GM19455 (cell line): ENCODE data around the gene METTL18.

Experiments used
- ATAC-seq: cut with Tn5 transposase; IDR thresholded peaks from one replicate; pipeline ENCODE4 v1.9.1; 2021; ENCODE audit not compliant: unreplicated experiment

The METTL18 gene

DNA sequence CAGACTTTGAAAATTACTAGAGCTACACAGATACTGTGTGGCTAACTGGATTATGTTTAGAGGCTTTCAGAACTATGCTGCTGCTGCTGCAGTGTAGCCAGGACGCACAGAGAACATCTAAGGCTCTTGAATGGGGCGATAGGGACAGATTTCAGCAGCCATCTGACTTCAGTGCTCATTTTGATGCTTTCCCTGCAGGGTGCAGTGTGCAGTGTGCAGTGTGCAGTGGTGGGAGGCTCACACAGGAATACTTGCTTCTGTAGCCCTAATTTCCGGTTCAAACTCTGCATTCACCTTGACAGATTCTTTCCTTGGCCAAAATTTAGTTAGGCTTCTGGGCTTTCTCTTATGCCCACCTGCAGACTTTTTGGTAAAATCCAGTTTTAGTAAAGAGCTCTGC is 7.7 kb downstream of the METTL18 start:
- no peak for ATAC-seq

DNA sequence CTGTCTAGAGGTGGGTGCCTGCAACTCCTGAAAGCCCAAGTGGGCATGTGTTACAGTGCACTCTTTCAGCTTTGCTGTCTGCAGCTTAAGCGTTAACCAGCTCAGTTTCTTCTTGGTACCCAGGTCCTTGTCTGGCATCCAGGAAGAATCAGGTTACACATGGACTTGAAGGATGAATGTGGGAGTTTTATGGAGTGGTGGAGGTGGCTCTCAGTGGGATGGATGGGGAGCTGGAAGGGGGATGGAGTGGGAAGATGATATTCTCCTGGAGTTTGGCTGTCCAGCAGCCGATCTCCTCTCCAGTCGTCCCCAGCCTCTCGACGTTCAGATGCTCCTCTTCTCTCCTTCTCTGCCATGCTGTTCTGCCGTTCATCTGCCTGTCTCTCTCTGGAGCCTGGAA is 9.4 kb downstream of the METTL18 start:
- ATAC-seq: no peak

- no peak for ATAC-seq
Measured at GRCh38 chr1:169784102-169784501, 10.6 kb downstream of the METTL18 start.

DNA sequence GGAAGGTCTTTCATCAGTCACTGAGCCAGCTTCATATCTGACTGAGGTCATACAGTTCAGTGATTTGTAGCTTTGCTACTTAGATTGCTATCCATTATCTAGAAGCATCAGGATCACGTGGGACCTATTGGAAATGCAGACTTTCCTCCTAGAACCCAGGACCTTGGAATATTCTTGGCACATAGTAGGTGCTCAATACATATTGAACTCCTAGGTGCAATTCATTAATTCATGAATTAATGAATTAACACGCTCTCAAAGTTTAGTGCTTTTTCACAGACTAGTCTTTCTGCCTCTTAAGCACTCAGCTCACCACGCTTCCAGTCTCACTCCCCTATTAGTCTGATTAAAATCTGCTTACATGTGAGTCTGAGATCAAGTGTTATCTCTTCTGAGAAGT is 12.1 kb downstream of the METTL18 start:
- ATAC-seq: no peak

DNA sequence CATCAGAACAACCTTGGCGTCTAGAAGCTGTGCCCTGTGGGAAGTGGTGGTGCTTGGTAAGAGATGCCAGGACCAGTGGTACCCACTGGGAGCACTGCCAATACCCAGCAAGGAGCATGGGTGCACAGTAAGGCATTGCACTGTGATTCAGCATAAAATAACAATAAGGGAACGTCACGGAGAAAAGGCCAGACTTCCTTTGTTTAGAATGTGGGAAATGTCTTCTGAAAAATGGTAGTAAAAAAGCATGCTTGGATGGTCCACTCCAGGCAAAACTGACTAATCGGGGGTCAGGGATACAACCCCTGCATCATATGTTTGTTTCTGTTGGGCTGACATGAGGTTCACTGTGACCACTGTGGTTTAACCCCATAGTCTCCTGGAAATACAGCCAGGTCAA is 14.7 kb downstream of the METTL18 start:
- ATAC-seq: no peak

- ATAC-seq: no peak
Measured at GRCh38 chr1:169779150-169779549, 15.6 kb downstream of the METTL18 start.

GRCh38 chr1:169776440-169776839 is 18.3 kb downstream of the METTL18 start:
- ATAC-seq: no peak

DNA sequence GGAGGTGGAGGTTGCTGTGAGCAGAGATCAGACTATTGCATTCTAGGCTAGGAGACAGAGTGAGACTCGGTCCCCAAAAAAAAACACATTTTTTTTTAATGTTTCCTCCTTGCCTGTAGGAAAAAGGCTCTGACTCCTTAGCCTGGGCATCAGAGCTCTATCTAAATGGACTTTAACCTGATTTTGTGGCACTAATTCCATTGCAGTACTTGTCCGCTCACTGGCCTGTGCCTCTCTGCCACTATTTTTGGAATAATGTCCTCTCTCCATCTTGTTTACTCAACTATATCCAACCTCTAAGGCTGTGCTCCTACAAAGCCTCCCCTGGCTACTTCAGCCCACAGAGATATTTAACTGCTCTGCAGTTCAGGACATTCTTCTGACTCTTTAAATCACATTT is 26.5 kb downstream of the METTL18 start:
- no peak for ATAC-seq

GRCh38 chr1:169765580-169766331 is 29.0 kb downstream of the METTL18 start:
- ATAC-seq: no peak

DNA sequence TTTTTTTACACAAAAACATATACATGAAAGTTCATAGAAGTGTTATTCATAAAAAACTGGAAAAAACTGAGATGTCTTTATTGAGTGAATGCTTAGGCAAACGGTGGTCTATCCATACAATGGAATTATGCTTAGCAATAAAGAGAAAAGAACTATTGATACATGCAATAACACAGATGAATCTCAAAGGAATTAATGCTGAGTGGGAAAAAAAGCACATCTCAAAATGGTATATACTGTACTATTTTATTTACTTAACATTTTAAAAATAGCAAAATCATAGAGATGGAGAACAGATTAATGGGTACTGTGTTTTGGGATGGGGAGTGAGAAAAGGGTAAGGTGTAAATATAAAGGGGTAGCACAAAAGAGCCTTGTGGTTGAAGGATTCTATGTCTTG is 29.8 kb downstream of the METTL18 start:
- ATAC-seq: no peak

GRCh38 chr1:169762699-169763098 is 32.0 kb downstream of the METTL18 start:
- no peak for ATAC-seq

- no peak for ATAC-seq
Measured at GRCh38 chr1:169759038-169759437, 35.7 kb downstream of the METTL18 start.

DNA sequence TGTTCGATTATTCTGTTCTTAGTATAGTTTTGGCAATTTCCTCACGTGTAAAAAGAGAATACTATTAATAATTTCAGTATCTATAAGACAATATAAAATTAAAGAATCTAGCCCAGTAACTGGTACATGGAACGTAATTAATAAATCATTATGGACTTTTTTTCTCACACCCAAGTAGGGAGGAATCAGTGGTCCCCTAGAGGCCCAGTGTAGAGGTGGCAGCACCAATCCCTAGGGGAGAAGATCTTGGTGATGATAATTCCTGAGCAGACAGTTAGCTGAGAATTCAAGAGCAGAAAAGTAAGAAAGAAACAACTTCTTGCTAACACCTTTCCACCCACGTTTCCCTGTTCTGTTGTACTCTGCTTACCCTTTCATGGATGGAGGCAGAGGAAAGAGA is 41.2 kb downstream of the METTL18 start:
- no peak for ATAC-seq

DNA sequence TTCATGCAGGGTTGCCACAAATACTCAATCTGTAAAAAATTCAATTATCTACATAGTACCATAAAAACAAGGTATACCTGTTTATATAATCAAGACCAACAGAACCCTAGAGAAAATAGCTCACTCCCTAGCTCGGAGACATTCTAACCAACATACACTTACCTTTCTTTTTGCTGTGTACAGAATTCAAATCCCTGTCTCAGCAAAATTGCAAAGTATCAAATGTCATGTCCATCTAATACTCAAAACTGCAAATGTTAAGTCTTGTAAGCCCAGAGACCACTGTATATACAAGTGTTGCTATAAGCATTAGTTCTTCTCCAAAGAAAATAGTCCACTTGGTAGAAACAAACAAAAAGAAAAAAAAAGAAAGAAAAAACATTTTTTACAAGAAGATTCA is 44.7 kb downstream of the METTL18 start:
- no peak for ATAC-seq

- no peak for ATAC-seq
Measured at GRCh38 chr1:169746550-169746949, 48.2 kb downstream of the METTL18 start.

DNA sequence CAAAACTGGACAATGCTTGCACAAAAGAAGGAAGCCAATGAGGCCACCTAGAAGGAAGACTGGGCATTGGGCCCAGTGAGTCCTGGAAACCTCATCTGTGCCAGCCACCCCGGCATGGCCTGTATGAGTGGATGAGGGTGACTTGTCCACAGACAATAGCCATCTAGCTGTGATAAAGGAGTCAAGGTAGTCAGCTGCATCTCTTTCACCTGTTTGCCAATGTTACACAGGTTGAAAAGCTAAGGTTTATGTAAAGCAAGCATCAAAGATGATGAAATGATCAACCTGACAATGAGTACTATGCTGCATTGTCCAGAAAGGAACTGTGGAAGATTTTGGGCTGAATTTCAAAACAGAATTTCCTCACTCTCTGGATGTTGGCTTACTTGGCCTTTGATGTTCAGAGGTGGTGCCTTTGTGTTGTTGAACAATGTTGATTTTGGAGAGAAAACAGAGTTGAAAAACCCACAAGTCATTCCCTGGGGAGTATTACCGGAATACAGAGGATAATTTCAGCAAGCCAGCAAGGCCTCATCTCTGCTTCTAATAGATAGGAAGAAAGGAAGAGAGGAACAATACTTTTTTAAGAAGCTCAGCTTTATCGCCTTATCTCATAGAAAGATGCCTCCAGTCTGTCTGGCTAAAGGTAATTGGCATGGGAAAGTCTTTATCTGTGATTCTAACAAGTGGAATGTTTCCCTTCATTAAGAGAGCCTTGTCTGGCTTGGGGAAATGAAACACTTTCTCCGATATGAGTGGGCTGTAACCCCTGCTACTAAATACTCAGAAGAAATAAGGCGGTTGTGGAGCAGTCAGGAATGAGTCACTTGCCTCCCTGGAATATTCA is 49.5 kb downstream of the METTL18 start:
- ATAC-seq: no peak
